CD4-positive, alpha-beta T cell treated with Interleukin-2 at 100 ng/mL for 4 hours (primary cell): ENCODE results near the gene STIM1.
A peak's percentile ranks its signal among the peaks of the same experiment; 100 is the strongest.
"Not testable (repeated sequence)": the region's sequence is repeated elsewhere in the genome, so short reads cannot be mapped to it uniquely, and the experiment has no call there.

Experiments
- DNase-seq: peaks from one replicate; pipeline ENCODE4 v3.0.0-alpha.2; 2020; ENCODE audit warnings: low spot score

Gene STIM1

DNA sequence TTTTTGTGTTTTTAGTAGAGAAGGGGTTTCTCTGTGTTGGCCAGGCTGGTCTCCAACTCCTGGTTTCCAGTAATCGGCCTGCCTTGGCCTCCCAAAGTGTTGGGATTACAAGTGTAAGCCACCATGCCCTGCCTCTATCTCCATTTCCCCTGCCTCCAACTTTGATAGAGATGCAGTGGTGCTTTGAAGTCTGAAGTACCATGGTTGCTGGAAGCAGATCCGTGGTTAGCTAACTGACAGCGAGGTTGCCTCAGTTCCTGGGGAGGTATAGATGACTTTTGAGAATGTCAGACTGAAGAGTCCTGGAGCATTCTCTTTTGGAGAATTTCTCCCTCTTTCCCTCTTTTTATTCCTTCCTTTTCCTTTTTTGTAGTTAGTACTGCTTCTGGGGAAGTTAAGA, 127.6 kb downstream of the STIM1 start:
- no peak for DNase-seq

DNA sequence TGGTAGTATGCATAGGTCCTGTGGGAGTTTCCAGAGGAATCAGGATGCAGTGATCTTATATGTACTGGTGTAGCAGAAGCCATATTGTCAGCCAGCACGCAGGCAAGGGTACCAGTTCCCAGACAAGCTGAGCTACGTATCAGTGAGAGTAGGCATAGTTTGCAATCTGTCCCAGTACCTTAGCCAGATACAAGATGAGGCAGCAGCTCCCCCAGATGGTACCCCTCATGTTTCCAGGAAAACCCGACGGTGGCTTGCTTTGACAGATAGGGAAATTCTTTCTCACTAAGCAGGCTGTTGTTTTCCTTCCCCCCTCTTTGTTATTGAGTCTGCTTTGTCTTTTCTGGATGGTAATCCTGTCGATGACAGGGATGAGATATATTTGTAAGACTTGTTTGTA, 129.4 kb downstream of the STIM1 start:
- peak; percentile 52 for DNase-seq

DNA sequence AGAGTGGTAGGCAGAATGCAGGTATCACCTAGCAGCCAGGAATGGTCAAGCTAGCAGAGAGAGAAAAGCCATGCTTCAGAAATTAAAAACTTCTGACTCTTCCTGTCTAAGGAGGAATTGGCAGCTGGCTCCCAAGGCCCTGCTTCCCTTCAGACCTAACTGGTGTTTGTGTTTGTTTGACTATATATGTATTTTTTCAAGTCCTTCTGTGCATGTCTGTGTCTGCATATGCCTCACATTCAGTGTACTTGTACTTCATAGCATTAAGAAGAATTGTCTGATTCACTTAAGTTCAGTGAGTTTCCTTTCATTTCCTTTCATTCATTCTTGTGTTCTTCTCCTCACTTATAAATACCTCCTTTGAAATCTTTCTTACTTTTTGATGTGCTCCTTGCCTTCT, 130.2 kb downstream of the STIM1 start:
- DNase-seq, result no peak

DNA sequence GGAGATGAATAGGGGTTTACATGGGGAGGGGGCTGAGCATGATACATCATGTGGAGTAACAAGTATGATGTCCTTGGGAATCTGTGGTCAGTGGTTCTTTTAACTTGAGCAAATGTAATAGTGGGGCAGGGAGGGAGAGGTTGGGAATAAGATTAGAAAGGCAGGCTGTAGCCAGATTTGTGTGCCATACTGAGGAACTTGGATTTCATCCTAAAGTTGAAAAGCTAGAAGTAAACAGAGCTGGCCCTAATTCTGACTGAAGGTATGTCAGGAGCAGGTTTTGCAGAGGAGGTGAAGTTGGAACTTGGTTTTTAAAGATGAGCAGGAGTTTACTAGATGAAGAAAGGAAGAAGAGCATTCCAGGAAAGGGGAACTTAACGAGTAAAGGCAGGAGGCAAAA, 130.8 kb downstream of the STIM1 start:
- no peak for DNase-seq

DNA sequence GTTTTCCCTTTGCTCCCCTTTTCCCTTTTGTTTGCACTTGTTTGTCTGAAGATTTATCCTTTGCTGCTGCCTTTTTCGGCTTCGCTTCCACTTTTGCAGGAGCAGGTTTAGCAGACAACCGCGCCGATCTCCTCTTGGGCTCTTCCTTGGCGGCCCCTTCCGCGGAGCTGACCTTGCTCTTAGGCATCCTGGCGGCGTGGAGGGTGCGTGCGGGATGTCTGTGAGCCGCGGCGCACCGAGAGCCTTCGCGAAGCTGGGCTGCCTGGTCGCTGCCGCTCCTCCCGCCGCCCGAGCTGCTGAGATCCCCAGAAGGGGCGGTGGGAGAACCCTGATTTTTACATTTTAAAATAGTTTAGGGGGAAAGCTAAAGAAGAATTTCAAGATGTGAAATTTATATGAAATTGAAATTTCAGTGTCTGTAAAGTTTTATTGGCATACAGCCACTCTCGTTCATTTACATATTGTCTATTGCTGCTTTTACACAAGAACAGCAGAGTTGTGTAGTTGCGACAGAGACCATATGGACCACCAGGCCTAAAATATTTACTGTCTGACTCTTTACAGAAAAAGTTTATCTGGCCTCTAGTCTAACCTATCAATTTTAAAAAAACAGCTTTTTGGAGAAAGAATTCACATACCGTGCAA, 133.9 kb downstream of the STIM1 start:
- no peak for DNase-seq

DNA sequence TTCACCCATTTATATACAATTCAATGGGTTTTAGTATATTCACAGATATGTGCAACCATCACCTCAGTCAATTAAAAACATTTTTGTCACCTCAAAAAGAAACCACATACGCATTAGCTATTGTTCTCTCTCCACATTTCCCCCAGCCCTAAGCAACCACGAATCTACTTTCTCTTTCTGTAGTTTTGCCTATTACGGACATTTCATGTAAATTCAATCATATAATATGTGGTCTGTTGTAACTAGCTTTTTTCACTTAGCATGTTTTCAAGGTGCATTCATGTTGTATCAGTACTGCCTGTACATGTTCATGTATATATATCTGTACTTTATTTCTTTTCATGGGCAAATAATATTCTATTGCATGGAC, 134.4 kb downstream of the STIM1 start:
- peak; percentile 50 for DNase-seq

DNA sequence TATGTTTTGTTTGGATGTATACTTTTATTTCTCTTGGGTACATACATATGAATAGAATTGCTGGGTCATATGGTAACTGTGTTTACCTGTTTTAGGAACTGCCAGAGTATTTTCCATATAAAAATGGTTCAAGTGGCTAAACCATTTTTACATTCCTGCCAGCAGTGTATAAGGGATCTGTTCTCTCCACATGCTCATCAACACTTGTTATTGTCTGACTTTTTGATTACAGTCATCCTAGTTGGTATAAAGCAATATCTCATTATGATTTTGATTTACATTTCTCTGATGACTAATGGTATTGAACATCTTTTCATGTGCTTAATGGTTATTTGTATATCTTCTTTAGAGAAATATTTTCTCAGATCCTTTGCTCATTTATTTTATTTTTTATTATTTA, 134.9 kb downstream of the STIM1 start:
- DNase-seq, result no peak

DNA sequence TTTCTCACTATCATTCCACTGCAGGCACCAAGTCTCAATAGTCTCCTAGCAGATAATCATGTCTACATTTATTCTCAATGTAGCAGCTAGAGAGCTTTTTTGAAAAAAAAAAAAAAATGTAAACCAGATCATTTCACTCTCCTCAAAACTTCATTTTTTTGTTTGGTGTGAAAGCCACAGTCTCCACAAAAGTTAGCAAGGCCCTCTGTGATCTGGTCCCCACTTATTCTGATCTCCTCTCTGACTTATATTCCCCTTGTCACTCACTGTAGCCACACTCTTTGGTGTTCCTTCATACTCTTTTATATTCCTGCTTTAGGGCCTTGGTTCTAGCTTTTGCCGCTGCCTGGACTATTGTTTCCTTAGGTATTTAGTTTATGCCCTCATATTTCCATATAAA, 137.5 kb downstream of the STIM1 start:
- no peak for DNase-seq

DNA sequence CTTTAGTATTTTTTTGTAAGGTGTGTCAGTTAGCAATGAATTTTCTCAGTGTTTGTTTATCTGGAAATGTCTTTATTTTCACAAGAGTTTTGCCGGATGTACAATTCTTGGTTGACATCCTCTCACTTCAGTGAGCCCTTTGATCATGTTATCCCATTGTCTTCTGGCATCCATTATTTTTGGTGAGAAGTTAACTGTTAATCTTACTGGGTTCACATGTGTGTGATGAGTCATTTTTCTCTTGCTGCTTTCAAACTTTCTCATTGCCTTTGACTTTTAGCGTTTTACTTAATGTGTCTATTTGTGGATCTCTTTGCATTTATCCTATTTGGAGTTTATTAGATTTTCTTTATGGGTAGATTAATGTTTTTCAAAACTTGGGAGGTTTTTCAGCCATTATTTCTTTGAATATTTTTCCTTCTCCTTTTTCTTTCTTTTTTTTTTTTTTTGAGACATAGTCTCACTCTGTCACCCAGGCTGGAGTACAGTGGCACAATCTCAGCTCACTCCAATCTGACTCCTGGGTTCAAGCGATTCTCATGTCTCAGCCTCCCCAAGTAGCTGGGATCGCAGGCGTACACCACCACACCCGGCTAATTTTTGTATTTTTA, 138.7 kb downstream of the STIM1 start:
- no peak for DNase-seq

DNA sequence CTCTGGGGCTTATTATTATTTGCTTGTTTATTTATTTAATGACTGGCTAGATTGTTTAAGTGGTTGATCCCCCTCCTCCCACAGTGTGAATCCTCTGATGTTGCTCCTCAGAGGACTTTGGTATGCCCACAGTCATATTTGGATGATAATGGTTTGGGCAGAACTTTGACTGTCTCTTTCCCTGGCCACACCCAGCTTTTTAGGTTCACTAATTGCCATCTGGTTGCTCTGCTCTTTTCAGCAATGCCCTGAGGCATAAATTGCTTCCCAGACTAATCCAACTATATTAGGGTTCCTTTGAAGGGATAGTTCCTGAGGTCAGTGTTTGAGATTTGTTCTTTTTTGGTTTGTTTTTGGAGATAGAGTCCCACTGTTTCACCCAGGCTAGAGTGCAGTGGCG, 139.8 kb downstream of the STIM1 start:
- DNase-seq, result no peak

DNA sequence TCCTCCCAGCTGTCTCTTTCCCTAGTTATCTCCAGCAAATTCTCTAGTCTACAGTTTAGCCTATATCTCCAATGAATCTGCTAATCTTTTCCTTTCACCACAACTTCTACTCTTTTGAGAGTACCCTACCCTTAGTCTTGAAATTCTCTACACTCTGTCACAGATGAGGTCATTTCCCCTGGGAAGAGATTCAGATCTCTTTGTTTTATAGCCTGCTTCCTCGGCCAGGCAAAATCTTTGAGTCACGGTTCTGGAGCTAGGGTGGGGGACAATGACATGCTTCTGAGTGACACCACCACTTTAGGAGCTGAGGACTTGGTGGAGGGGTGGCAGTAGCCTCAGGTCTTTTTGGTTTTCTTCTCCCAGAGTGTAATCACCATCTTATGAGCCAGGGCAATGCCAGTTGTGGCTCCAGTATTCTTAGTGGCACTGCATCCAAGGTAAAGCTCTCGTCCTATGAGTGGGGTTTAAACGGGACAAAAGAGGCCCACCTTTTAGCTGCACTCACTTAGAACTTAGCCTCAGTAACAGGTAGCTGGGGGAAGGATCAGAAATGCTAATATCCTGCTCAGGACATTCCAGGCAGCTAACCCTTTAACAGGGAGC, 140.6 kb downstream of the STIM1 start:
- no peak for DNase-seq

DNA sequence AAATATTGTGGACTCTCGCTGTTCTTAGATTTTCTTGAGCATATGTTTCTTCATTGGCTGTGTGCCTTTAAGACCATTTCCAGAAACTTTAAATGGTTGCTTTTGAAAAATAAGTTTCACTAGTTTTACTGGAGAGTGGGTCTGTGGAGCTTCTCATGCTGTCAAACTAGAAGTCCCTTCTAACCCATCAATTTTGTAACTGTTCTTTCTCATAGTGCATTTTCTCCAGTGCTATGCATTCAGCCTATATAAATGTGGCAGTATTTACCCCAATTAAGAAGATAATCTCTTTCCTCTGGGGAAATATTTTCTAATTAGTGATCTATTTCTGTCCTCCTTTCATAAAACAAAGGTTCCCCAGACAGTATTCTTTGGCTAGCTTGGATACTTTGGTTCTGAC, 141.2 kb downstream of the STIM1 start:
- no peak for DNase-seq

DNA sequence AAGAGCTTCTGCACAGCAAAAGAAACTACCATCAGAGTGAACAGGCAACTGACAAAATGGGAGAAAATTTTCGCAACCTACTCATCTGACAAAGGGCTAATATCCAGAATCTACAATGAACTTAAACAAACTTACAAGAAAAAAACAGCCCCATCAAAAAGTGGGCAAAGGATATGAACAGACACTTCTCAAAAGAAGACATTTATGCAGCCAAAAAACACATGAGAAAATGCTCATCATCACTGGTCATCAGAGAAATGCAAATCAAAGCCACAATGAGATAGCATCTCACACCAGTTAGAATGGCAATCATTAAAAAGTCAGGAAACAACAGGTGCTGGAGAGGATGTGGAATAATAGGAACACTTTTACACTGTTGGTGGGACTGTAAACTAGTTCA, 149.3 kb downstream of the STIM1 start:
- DNase-seq, result not testable (repeated sequence)

DNA sequence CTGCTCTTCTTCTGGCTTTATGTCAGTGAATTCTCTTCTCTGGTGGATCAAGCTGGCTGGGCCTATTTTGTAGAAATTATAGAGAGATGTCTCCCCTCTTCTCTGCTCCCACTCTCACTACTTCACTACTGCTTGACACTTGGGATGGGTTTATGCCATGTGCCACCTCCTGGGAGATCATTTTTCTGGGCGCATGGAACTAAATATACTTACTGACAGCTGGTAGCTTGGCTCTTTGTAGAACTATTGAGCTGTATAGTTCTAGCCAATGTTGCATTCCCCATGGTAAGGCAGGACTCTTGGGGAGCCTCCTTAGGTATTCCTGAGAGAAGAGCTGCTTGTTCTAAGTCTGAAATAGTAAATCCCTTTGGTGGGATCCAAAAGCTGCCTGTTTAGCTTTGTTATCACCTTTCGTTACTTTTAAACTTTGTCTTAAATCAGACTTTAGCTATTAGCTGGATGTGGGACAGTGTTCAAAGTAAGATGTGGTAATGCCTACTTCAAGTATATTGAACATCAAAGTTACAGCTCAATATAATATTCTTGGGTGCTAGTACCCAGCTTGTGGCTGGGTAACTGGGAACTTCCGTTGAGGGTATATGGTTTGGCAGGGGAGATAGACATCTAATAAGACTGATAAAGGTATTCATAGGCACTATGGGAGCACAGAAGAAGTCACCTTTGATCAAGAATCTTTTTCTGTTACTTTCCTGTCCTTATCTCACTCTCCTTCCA, 151.6 kb downstream of the STIM1 start:
- DNase-seq, result peak; percentile 17

DNA sequence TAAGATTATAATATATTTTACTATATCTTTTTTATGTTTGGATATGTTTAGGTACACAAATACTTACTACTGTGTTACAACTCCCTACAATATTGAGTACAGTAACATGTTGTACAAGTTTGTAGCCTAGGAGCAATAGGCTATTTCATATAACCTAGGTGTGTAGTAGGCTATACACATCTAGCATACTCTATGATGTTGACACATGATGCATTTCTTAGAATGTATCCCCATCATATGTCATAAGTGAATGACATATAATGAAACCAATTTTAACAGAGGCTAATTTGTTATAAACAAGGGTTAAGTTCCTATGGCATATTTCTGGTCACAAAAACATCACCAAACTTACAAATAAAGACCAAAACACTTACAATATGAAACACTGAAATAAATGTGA, 152.7 kb downstream of the STIM1 start:
- DNase-seq, result no peak

DNA sequence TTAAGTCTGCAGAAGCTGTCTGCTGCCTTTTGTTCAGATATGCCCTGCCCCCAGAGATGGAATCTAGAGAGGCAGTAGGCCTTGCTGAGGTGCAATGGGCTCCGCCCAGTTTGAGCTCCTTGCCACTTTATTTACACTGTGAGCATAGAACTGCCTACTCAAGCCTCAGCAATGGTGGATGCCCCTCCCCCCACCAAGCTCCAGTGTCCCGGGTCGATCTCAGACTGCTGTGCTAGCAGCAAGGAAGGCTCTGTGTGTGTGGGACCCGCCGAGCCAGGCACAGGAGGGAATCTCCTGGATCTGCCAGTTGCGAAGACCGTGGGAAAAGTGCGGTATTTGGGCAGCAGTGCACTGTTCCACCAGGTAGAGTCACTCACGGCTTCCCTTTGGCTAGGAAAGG, 161.1 kb downstream of the STIM1 start:
- DNase-seq, result not testable (repeated sequence)

DNA sequence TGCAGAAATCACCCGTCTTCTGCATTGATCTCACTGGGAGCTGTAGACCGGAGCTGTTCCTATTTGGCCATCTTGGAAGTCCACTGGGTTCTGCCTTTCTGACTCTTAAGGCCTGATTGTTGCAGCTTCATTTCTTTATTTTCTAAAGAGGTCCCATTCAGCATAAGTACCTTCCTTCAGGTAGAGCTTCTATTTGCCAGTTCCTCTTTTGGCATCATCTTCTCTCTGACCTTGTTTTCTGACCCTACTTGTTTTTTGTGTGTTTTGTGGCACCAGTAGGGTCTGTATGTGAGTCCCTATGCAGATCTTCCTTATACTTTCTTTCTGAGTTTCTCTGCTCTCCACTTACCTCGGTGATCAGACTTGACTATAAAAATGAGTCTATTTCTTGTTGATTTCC, 161.7 kb downstream of the STIM1 start:
- DNase-seq, result no peak

DNA sequence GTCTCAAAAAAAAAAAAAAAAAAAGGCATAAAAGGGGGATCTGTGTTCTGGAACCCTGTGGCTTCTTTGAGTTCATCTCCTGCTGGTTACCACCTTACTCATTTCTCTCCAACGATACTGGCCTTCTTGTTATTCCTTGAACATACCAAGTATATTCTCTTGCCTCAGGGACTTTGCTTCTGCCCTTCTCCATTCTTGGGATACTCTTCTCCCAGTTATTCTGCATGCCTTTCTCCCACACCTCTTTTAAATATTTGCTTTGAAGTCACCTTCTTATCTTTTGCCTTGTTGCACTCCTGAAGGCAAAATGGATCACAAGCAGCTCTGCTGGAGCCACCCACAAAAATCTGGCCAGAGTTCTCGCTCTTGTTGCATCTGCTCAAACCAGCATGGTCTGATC, 163.2 kb downstream of the STIM1 start:
- DNase-seq, result no peak

DNA sequence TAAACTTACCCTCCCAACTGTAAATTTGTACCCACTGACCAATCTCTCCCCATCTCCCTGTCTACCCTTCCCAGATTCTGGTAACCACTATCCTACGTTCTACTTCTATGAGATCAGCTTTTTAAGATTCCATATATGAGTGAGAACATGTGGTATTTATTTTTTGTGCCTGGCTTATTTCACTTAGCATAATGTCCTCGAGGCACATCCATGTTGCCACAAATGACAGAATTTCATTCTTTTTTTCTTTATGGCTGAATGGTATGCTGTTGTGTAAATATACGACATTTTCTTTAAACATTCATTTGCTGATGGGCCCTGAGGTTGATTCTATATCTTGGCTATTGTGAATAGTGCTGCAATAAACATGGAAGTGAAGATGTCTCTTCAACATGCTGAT, 164.4 kb downstream of the STIM1 start:
- DNase-seq, result no peak

DNA sequence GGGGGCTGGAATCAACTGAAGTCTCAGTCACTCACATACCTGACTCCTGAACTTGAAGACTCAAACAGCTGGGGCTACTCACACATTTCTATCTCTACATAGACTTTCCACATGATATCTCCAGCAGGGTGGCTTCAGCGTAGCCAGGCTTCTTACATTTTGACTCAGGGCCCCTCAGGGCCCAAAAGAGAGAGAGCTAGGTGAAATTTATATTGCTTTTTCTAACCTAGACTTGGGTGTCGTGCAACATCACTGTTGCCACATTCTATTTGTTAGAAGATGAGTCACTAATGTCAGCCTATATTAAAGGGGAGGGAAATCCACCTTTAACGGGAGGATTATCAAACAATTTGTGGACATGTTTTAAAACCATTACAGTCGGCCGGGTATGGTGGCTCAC, 167.2 kb downstream of the STIM1 start:
- DNase-seq, result no peak

DNA sequence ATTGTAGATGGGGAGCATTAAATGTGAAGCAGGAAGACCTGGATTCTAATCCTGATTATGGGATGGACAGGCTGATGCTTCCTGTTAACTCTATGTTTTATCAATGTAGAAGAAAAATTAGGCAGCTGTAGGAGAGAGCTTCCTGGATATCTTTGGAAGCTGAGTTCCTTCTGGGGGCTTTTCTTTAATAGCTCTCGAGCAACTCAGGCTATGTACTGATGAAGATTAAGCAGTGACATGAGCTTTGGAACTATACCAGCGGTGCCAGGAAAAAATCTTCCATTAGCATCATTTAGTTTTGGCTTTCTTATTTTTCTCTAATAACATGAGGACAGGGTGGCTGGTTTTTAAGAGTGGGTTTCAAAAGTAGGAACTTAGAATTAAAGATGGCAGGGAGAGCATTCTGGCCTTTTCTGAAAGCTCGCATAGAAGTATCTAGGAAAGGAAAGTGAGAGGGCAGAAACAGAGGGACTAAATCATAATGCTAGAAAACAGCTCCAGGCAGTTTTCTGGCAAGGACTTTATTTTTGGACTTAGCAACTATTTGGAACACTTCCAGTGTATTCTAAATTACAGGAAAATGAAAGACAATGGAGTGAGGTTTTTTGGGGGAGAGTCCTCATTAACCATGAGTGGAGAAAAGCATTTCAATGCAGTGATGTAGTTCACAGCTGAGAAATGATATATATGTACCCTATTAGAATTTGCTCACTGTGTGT, 169.9 kb downstream of the STIM1 start:
- DNase-seq, result no peak

DNA sequence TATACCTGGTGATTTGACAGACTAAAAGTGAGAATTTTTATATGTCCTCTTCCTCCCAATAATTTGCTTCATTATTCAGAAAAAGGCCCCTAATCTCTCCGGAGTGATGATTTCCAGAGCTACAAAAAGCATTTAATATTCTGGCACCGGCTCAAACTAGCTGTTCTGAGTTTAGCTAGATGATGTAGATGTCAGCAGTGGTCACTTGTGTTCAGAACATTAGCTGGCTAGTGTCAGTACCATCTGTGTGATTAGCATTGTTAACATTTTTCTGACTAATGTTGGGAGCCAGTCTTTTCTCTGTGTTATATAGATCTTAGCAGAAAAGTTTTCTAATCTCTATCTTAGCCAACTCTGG, 170.5 kb downstream of the STIM1 start:
- no peak for DNase-seq

DNA sequence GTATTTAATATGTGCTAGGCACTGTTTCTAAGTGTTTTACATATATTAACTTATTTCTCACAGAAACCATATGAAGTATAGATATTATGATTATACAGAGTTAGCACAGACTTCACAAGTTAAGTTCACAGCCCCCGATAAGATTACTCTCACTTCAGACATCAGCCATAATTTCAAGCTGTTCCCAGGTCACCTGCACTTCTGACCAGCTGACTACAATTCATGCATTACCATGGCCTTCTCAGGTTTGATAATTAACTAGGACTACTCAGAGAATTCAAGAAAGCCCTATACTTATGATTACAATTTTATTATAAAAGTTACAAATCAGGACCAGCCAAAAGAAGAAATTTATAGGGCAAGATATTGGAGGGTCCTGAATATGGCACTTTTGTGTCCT, 170.9 kb downstream of the STIM1 start:
- no peak for DNase-seq
